ENCODE results near the gene DDX5. TPM values are rescaled to one million over a fixed set of nuclear protein-coding genes. Genes with fewer than 3 reads are reported as not detected.

DDX5 gene
- total and polyA plus RNA-seq, 2 of the 13 experiments (the other 11 are each of a cell fraction or from before 2014, with no cell fraction given), result 503 to 684 TPM

- no peak for TF ChIP-seq ZBTB14 (CRISPR knock-in tag; IDR thresholded peaks at IDR 0.05)
These were observed 28.1 kb upstream of the DDX5 start (continued) for GRCh38 chr17:64534187-64534586.

GRCh38 chr17:64533784-64534183 lies 27.7 kb upstream of the DDX5 start:
- 95% methylated on average over 2 of the region's 2 CpGs for WGBS (ENCODE audit: low lambda C conversion rate)
- intact Hi-C loops (cut with micrococcal nuclease; ENCODE audit: unreplicated experiment) (loop anchor here (5.0 to 10.0 kb wide), 2 partner anchors 114 to 201 kb away; no protein-coding TSS in a partner anchor), in situ Hi-C loops (cut with HindIII; ENCODE audit: extremely low pct_ligation_motif_present, low pct_unique_long_range_greater_than_20kb) (loop anchor here (25.0 kb wide), 1 partner anchor 104 kb away; no protein-coding TSS in a partner anchor)
- H3K36me3 ChIP-seq (replicated peaks in 1 of 2; ENCODE audit: control insufficient read depth in 1 of 2, insufficient read depth in 2 of 2, low read length in 2 of 2), result peaks cover 28 to 85% of the 10 kb centered on the region in 2 experiments
- no peaks in the 10 kb centered on the region for H3K79me2 ChIP-seq (ENCODE audit: insufficient read depth, low read length)
- no peak for FAIRE-seq
- no peak overlapping the region for H3K9ac ChIP-seq (ENCODE audit: insufficient read depth, low read depth, low read length)
- no peak overlapping the region for H3K4me2 ChIP-seq (ENCODE audit: low read depth, low read length)
- ChIA-PET POLR2A (interaction anchor here (1.1 to 1.5 kb wide), 4 partner anchors 8 to 35 kb away, joined by 3 to 5 read pairs (median 4); partner anchors contain the start of gene CEP95), CTCF (ENCODE audit: low intra/inter-chr PET ratio, low total read pairs) (no interaction called here)
- H3K4me1 ChIP-seq (ENCODE audit: insufficient read depth, low read length), result no peaks in the 10 kb centered on the region
- H3K4me3 ChIP-seq (replicated peaks in 1 of 3; ENCODE audit: insufficient read depth in 1 of 3, low read depth in 2 of 3, low read length in 3 of 3), result no peak overlapping the region
- DNase-seq (ENCODE audit: low spot score), result no peak
- no peak overlapping the region for H3K27ac ChIP-seq (ENCODE audit: extremely low read length, insufficient read depth, low read length)
- no peaks in the 10 kb centered on the region for H3K27me3 ChIP-seq (ENCODE audit: control insufficient read depth in 1 of 2, insufficient read depth in 2 of 2, low read length in 2 of 2)
- no peak for ATAC-seq
- no TSS peak for BruUV-seq (replicated peaks)
- no peaks in the 10 kb centered on the region for H3K9me3 ChIP-seq (ENCODE audit: low read length)
- no peak overlapping the region for H2AFZ ChIP-seq (ENCODE audit: low read length)
- H4K20me1 ChIP-seq (ENCODE audit: insufficient read depth, low read length), result no peaks in the 10 kb centered on the region
- no peak for TF ChIP-seq CSRNP2 (CRISPR knock-in tag; conservative IDR thresholded peaks at IDR 0.05; ENCODE audit: low read depth)
- peak; percentile 8 for TF ChIP-seq AGO2 (optimal IDR thresholded peaks at IDR 0.05; ENCODE audit: low read depth, low read length)

Data from HepG2 (cell line).